Fibroblast of skin of left quadriceps (primary cell): ENCODE data around the gene SPNS1.
"Not testable (repeated sequence)": the region's sequence is repeated elsewhere in the genome, so short reads cannot be mapped to it uniquely, and the experiment has no call there.

Experiments
- DNase-seq, 2 experiments: peaks; one replicate each; pipeline ENCODE4 v3.0.0-alpha.2; 2013; ENCODE audit warnings: low read depth in 2 of 2

Gene SPNS1

DNA sequence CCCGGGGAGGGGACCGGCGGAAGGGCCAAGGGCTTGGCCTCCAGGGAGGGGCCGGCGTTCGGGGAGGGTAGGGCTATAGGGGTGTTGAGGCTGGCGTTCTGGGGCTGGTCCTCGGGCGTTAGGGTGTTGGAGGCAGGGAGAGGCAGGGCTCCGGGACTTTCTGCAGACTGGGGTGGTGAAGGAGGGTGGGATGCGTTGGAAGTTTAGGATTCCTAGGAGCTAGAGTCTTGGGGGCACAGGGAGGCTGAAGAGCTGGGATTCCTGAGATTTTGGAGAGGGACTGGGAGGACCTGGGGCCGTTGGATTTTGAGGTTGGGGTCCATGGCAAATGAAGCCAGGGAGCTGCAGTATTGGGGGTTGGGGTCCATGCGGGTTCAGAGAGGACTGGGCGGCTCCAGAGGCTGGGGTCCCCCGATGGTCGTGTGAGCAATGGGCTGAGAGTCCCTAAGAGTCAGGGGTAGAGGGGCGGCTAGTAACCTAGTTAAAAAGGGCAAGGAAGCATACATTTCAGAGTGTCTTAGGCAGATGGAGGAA is 23.1 kb upstream of the SPNS1 start:
- no peak for DNase-seq

DNA sequence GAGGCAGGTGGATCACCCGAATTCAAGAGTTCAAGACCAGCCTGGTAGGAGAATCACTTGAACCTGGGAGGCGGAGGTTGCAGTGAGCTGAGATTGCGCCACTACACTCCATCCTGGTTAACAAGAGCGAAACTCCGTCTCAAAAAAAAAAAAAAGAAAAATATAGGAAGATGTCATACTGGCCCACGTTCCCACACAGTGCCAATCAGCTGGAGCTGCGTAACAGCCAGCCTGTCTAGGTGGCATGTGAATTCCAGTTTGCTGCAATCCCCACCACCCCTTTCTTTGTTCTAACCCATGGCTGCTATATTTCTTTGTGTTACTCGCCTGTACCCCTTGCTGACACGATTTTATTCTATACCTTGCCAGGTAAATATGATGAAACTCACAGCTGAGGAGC is 16.4 kb upstream of the SPNS1 start:
- DNase-seq = no peak

DNA sequence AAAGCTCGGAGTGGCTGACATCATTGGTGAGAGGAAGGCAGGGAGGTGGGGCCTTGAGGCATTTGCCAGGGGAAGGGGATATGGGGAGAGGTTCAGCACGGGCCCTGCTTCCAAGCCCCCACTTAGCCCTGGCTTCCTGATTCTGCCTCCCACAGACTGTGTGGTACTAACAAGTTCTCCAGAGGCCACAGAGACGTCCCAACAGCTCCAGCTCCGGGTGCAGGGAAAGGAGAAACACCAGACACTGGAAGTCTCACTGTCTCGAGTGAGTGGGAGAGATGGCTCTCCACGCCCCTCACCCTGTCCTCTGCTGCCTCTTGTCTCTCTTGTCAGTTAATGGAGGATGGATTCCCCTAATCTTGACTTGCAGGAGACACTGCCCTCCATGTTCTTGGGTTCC is 15.7 kb upstream of the SPNS1 start:
- no peak for DNase-seq

DNA sequence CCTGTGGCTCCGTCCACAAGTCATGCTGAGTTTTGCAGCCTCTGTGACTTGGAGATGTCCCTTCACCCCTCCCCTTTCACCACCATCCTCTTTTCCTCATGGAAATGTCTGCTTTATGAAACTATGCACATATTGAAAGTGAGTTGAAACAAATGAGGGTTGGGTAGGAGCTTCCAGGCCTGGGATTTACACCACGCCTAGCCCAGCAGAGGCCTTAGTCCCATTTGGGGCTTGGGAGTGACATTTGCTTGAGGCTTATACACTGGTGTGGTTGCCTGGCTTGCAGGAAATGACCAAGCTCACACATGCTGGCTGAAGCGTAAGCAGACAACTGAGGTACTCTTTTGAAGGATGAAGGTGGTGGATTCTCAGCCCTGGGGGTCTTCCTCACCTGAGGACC is 10.5 kb upstream of the SPNS1 start:
- no peak for DNase-seq

DNA sequence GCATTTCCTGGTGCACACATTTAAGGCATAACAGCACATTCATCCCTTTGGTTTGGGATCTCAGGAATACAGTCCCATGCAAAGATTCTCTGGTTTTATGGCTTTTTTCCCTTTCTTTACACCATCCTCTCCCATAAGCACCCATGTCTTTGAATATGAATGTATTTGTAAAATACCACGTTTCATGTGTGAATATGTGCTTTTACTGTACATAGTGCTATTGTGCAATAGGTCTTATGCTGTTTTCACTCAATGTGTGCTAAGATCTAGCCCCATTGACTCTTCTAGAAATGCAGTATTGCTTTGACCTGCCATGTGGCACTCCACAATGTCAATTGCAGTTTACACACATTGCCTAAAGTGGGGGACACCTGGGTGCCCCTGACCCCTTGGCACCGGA is 10.1 kb upstream of the SPNS1 start:
- DNase-seq = no peak

DNA sequence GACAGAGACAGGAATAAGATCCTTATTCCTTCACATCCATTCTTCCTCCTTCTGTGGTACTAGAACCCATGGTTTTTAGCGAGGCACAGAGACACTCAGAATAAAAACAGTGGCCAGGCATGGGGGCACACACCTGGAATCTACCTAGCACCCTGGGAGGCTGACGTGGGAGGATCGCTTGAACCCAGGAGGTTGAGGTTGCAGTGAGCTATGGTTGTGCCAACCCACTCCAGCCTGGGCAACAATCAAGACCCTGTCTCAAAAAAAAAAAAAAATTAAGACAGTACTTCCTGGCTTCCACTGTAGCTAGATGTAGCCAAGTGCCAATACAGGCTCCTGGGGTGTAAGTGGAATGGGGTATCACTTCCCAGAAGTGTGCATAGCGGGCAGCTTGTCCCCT is 7.4 kb upstream of the SPNS1 start:
- DNase-seq = no peak

DNA sequence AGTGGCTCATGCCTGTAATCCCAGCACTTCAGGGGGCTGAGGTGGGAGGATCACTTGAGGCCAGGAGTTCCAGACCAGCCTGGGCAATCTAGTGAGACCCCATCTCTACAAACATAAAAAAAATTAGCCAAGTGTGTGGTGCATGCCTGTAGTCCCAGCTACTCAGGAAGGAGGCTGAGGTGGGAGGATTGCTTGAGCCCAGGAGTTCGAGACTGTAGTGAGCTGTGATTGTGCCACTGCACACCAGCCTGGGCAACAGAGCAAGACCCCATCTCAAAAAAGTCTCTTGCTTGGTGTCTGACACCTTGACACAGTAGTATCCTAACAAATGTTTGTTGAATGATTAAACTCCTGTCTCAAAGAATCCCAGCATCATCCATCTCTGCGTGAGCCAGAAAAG is 4.9 kb upstream of the SPNS1 start:
- DNase-seq = not testable (repeated sequence)

DNA sequence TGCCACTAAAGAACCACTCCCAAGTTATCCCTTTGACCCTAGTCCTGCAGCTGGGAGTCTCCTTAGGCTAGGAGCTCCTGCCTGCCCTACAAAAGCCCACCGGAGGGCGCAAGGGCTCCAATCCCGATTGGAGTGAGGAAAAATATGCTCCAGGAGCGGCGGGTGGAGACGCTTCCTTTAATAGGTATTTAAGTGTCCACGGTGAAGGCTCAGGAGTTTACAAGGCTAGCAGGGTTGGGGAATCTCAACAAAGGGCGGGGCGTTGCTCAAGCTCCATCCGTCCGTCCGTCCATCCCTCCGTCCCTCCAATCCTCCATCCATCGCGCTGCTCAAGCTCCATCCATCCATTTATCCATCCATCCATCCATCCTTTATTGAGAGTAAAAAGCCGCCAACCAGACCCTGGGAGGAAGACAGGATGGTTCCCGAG is 556 bp upstream of the SPNS1 start:
- DNase-seq = peak; percentile 26 to 28

DNA sequence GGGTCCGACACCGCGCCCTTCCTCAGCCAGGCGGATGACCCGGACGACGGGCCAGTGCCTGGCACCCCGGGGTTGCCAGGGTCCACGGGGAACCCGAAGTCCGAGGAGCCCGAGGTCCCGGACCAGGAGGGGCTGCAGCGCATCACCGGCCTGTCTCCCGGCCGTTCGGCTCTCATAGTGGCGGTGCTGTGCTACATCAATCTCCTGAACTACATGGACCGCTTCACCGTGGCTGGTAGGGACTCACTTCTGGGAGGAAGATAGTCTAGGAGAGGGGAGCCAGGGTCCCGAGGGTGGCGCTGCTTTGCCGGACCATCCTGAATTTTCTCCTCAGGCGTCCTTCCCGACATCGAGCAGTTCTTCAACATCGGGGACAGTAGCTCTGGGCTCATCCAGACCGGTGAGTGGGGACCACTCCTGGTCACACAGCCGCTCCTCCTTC is 601 bp downstream of the SPNS1 start:
- no peak for DNase-seq

DNA sequence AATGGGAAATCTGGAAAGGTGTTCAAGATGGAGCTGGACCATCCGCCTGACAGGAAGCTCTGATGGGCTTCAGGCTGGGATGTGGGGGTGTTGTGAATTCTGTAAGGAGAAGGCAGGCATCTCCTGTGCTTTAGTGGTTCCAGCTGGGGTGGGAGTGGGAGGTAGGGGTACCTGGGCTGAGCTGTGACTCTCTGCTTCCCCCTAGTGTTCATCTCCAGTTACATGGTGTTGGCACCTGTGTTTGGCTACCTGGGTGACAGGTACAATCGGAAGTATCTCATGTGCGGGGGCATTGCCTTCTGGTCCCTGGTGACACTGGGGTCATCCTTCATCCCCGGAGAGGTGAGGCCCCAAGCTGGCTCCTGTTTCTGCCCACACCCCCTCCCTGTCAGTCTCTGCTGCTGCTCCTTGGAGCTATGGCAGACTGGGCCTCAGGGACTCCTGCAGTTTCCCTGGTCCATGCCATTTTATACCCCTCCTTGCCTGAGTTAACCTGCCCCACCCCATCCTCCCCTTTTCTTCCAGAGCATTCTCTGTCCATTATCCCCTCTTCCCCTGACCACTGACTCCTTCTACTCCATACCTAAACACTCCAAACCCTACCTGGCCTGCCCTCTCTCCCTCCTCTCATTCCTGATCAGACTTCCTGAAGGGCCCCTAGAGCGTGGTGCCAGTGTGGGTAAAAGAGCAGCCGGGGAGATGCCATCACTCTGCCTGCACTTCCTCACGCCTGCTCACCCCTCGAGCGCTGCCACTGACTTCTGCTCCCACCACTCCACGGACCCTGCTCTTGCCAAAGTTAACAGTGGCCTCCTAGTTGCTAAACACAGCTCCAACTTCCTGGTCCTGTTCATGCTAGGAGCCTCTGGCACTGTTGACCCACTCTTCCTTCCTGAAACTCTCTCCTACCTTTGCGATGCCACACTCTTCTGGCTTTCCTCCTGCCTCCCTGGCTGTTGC is 3.4 kb downstream of the SPNS1 start:
- DNase-seq = no peak

DNA sequence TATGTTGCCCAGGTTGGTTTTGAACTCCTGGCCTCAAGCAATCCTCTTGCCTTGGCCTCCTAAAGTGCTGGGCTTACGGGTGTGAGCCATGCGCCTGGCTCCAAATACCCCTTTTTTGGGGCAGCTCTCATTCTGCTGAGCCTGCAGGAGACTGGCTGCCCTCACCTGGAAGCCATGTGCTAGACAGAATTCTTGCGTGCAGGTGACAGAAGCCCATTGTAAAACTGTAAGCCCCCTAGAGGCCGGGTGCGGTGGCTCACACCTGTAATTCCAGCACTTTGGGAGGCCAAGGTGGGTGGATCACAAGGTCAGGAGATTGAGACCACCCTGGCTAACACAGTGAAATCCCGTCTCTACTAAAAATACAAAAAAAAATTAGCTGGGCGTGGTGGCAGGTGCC is 5.8 kb downstream of the SPNS1 start:
- DNase-seq = not testable (repeated sequence)

DNA sequence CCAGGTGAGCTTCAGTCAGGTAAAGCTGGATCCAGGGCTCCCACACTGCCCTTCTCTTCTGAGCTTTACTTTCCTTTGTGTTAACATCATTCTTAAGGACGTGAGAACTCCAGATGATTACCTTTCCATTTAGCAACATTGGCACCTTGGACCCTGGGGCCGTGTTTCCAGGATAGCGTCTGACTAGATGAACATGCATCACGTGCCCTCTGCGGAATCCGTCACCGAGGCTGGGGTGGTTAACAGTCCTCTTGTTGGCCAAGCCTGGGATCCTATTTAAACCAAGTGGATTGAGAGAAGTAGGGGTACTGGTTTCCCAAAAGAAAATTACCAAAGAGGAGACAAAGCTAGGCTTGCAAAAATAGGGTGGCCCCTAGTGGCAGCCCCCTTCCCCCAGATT is 6.4 kb downstream of the SPNS1 start:
- DNase-seq = no peak

DNA sequence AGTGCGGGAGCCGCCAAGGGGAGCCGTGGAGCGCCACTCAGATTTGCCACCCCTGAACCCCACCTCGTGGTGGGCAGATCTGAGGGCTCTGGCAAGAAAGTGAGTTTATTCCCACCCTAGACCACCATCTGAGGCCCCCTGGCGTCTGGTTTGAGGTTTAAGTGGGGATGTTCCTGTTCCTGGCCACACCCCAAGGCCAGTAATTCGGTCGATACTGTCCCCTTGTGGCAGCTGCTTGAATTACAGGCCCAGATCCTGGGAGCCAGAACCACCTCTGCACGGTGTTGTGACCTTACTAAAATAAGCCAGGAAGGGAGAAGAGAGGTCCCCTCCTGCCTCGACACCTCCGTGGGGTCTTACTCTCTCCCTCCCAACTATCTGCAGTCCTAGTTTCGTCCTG is 6.9 kb downstream of the SPNS1 start:
- no peak for DNase-seq

DNA sequence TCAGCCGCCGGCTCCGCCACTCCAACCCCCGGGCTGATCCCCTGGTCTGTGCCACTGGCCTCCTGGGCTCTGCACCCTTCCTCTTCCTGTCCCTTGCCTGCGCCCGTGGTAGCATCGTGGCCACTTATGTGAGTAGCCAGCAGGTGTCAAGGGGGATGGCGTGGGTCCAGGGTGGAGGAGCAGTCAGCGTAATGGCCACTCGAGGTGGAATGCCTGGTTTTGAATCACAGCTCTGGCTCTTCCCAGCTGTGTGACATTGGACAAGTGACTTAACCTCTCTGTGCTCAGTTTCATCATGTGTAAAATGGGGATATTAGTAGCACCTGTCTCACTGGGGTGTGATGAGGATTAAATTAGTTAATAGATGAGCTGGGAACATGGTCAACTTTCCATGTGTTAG is 7.8 kb downstream of the SPNS1 start:
- DNase-seq = no peak

DNA sequence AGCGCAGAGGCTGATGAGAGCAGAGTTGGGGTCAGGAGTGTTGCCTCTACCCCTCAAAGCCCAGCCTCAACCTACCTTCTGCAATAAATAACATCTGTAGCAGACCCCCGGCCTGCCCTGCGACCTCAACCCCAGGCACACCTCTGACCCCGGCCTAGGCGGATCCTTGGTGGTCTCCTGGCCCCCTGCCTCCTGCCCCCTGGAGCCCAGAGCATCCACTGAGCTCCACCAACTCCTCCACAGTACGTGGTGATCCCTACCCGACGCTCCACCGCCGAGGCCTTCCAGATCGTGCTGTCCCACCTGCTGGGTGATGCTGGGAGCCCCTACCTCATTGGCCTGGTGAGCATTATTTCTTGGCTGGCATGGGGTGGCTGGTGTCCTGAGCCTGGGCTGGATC is 8.4 kb downstream of the SPNS1 start:
- no peak for DNase-seq

DNA sequence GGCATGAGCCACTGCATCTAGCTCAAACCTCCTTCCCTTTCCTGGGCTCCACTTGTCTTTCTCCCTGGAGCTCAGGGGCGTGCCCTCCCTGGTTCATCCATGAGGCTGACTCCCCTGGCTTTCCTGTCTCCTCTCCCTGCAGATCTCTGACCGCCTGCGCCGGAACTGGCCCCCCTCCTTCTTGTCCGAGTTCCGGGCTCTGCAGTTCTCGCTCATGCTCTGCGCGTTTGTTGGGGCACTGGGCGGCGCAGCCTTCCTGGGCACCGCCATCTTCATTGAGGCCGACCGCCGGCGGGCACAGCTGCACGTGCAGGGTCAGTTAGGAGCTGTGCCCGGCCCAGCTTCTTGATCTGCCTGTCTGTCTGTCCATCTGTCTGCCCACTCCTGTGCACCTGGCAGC is 9.1 kb downstream of the SPNS1 start:
- no peak for DNase-seq

DNA sequence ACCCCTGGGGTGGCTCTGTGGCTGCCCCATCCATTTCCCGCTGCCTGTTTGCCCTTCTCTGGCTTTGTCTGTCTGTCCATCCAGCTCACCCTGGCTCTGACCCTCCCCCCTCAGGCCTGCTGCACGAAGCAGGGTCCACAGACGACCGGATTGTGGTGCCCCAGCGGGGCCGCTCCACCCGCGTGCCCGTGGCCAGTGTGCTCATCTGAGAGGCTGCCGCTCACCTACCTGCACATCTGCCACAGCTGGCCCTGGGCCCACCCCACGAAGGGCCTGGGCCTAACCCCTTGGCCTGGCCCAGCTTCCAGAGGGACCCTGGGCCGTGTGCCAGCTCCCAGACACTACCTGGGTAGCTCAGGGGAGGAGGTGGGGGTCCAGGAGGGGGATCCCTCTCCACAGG is 9.5 kb downstream of the SPNS1 start:
- DNase-seq = no peak

DNA sequence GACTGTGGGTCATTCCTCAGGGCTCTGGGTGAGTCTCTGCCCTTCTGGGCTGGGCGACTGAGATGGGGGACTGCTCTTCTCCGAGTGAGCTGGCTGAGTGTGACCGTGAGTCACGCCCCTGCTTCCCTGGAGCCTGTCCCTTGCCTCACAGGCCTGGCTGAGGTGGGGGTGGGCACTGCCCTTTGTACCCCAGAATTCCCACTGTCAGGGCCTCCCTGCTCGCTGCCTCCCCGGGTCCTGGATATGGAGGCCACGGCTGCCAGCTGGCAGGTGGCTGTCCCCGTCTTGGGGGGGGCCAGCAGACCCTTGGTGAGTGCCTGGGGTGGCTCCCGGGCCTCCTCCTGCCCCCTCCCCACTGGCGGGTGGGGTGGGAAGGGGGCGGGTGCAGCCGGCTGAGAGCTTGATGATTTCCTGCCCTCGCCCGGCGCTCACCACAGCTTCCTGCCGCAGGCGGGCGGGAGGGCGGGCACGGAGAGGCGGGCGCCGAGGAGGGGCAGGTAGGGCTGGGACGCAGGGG is 10.1 kb downstream of the SPNS1 start, which contains the start of gene LAT:
Gene LAT (plus strand): TSS at position 434 of the 517 bp plus-strand sequence. CDS start 366 bp downstream, outside the sequence.
- no peak for DNase-seq

DNA sequence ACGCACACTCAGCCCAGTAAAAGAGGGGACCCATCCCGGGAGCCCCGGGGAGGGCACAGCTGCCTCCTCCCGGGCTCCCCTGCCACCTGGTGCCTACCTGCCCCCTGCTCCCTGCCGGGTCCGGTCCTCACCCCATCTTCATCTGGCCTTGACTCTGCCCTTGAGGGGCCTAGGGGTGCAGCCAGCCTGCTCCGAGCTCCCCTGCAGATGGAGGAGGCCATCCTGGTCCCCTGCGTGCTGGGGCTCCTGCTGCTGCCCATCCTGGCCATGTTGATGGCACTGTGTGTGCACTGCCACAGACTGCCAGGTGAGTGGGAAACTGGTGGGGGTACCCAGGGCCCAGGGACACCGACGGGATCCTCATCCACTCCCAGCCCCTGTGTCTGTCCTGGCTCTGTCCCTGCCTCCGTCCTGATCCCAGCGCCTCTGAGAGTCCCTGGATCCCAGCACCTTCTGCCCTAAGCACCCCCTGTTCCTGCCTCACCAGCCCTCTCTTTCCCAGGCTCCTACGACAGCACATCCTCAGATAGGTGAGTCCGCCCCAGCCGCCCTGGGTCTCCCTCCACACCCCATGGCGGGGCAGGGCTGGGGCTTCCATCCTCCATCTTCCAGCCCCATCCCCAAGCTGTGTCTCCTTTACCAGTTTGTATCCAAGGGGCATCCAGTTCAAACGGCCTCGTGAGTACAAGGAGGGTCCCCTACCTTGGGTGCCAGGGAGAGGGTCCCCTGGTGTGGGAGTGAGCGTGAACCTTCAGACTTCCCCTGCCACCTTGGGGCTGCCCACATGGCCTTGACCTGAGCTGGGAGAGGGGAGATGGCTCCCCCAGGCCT is 10.8 kb downstream of the SPNS1 start:
- DNase-seq = no peak

DNA sequence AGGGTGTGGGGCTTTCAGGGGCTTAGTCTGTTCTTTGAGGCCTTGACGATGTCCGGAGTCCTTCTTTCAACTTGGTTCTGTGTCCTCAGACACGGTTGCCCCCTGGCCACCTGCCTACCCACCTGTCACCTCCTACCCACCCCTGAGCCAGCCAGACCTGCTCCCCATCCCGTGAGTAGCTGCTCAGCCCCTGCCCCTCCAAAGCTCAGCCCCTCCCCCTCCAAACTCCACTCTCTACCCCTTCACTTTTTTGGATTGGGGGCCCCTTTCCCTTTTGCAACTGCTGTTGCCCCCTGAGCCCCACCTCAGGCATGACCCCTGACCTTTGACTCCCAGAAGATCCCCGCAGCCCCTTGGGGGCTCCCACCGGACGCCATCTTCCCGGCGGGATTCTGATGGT is 11.5 kb downstream of the SPNS1 start:
- DNase-seq = no peak

DNA sequence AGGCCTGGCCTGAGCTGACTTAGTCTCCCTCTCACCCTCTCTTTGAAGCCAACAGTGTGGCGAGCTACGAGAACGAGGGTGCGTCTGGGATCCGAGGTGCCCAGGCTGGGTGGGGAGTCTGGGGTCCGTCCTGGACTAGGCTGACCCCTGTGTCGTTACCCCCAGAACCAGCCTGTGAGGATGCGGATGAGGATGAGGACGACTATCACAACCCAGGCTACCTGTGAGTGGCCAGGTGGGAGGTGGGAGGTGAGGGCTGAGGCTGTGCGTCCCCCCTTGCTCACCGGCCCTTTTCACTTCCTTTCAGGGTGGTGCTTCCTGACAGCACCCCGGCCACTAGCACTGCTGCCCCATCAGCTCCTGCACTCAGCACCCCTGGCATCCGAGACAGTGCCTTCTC is 11.9 kb downstream of the SPNS1 start:
- DNase-seq = no peak

DNA sequence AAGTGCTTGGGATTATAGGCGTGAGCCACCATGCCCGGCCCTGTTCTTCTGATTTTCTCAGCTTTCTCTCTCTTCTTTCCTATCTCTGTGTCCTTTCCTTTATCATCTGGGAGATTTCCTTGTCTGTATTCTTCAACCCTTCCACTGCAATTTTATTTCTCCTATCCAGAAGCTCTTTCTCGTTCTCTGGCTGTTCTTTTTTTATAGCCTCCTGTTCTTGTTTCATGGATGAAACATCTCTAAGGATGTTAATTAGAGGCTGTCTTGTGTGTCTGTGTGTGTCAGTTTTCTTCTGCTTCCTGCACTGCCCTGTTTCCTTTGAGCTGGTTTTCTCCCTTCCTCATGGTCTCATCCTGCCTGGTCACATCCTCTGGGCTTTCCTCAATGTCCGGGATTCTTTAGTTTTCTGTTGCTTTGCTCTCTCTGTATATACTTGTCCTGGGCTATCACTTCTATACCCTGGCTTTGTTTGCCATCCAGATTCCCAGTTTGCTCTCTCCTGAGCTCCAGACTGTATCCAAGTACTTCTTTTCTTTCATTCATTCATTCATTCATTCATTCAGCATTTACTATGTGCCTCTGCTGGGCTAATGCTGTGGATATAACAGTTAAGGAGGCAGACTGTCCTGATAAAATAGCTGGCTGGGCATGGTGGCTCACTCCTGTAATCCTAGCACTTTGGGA is 12.7 kb downstream of the SPNS1 start:
- DNase-seq = no peak
